GM10266 (cell line): ENCODE data around the gene IGFBP2.

Experiments used
- DNase-seq: peaks from one replicate; pipeline ENCODE4 v3.0.0; 2012; ENCODE audit errors: extremely low spot score
- CTCF ChIP-seq: IDR thresholded peaks from 2 replicates; pipeline ENCODE4 v1.5.1; 2012; ENCODE audit warnings: mild to moderate bottlenecking, low read depth; ENCODE audit not compliant: control insufficient read depth, insufficient read depth; ENCODE audit errors: missing control alignments

IGFBP2 gene

GRCh38 chr2:216621292-216621691, 11.9 kb upstream of the IGFBP2 start:
- DNase-seq, result no peak
- no peak for TF ChIP-seq CTCF

GRCh38 chr2:216622526-216622925, 10.7 kb upstream of the IGFBP2 start:
- TF ChIP-seq CTCF, result no peak
- no peak for DNase-seq

GRCh38 chr2:216624251-216624650, 9.0 kb upstream of the IGFBP2 start:
- no peak for DNase-seq
- TF ChIP-seq CTCF, result no peak

- no peak for DNase-seq
- no peak for TF ChIP-seq CTCF
Measured at GRCh38 chr2:216626168-216626874, 6.9 kb upstream of the IGFBP2 start.

GRCh38 chr2:216626875-216627245, 6.4 kb upstream of the IGFBP2 start:
- DNase-seq, result no peak
- no peak for TF ChIP-seq CTCF

GRCh38 chr2:216629784-216630183, 3.4 kb upstream of the IGFBP2 start:
- no peak for TF ChIP-seq CTCF

GRCh38 chr2:216632346-216632951, 771 bp upstream of the IGFBP2 start:
- no peak for TF ChIP-seq CTCF
- no peak for DNase-seq

More at GRCh38 chr2:216629784-216630183, 3.4 kb upstream of the IGFBP2 start:
- no peak for DNase-seq
